Measurements from ENCODE around the gene EVX2. TPM values are rescaled to one million over a fixed set of nuclear protein-coding genes. Genes with fewer than 3 reads are reported as not detected.

EVX2 gene
- total and polyA plus RNA-seq, 7 donors, result 0.07 to 4.6 (median 1.9) TPM; not detected in 2

GRCh38 chr2:176072951-176073904 lies 10.5 kb downstream of the EVX2 start:
- no peak for DNase-seq
- TF ChIP-seq POLR2AphosphoS5 (IDR thresholded peaks at IDR 0.05) (no peak), POLR2A (IDR thresholded peaks at IDR 0.05) (no peak), EP300 (IDR thresholded peaks at IDR 0.05) (no peak)
- TF ChIP-seq, protein P1, sequence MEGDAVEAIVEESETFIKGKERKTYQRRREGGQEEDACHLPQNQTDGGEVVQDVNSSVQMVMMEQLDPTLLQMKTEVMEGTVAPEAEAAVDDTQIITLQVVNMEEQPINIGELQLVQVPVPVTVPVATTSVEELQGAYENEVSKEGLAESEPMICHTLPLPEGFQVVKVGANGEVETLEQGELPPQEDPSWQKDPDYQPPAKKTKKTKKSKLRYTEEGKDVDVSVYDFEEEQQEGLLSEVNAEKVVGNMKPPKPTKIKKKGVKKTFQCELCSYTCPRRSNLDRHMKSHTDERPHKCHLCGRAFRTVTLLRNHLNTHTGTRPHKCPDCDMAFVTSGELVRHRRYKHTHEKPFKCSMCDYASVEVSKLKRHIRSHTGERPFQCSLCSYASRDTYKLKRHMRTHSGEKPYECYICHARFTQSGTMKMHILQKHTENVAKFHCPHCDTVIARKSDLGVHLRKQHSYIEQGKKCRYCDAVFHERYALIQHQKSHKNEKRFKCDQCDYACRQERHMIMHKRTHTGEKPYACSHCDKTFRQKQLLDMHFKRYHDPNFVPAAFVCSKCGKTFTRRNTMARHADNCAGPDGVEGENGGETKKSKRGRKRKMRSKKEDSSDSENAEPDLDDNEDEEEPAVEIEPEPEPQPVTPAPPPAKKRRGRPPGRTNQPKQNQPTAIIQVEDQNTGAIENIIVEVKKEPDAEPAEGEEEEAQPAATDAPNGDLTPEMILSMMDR (IDR thresholded peaks at IDR 0.05), result no peak
- no peak overlapping the region for H3K27ac ChIP-seq
- no peaks in the 10 kb centered on the region for H3K9me3 ChIP-seq
- 7 to 11% methylated on average over 29 of the region's 29 CpGs for WGBS, 2 donors
- no peak overlapping the region for H3K4me3 ChIP-seq
- intact Hi-C loops (cut with DNase I), result no loop called here
- H3K36me3 ChIP-seq, result no peaks in the 10 kb centered on the region
- H3K27me3 ChIP-seq, result peaks cover 8 to 100% (median 24%) of the 10 kb centered on the region in 3 donors
- H3K4me1 ChIP-seq, result no peaks in the 10 kb centered on the region

- intact Hi-C loops (cut with DNase I), result no loop called here
- H3K27me3 ChIP-seq, result peaks cover 8 to 100% (median 24%) of the 10 kb centered on the region in 3 donors
- no peak for TF ChIP-seq POLR2AphosphoS5 (IDR thresholded peaks at IDR 0.05)
- TF ChIP-seq, protein P1 (IDR thresholded peaks at IDR 0.05), result no peak
- TF ChIP-seq POLR2A (IDR thresholded peaks at IDR 0.05), result no peak
- no peak for TF ChIP-seq EP300 (IDR thresholded peaks at IDR 0.05)
- no peaks in the 10 kb centered on the region for H3K36me3 ChIP-seq
- H3K9me3 ChIP-seq, result no peaks in the 10 kb centered on the region
- 46 to 49% methylated on average over 5 of the region's 5 CpGs for WGBS, 2 donors
- H3K4me1 ChIP-seq, result no peaks in the 10 kb centered on the region
- DNase-seq, result no peak
- no peak overlapping the region for H3K27ac ChIP-seq
- no peak overlapping the region for H3K4me3 ChIP-seq
Observed at GRCh38 chr2:176072292-176072669, 11.5 kb downstream of the EVX2 start.

- Histone ChIP-seq H3K36me3 (no peaks in the 10 kb centered on the region), H3K9me3 (no peaks in the 10 kb centered on the region), H3K4me1 (no peaks in the 10 kb centered on the region), H3K27me3 (peaks cover 8 to 100% (median 21%) of the 10 kb centered on the region in 3 donors), H3K4me3 (no peak overlapping the region), H3K27ac (no peak overlapping the region)
- TF ChIP-seq POLR2AphosphoS5 (IDR thresholded peaks at IDR 0.05), result no peak
- TF ChIP-seq POLR2A (IDR thresholded peaks at IDR 0.05), result no peak
- TF ChIP-seq, protein P1 (IDR thresholded peaks at IDR 0.05), result no peak
- TF ChIP-seq EP300 (IDR thresholded peaks at IDR 0.05), result no peak
- WGBS, 2 donors, result 23% methylated on average over 58 of the region's 58 CpGs
- no peak for DNase-seq
- intact Hi-C loops (cut with DNase I), result no loop called here
Observed at GRCh38 chr2:176071330-176072291, 12.2 kb downstream of the EVX2 start.

DNA sequence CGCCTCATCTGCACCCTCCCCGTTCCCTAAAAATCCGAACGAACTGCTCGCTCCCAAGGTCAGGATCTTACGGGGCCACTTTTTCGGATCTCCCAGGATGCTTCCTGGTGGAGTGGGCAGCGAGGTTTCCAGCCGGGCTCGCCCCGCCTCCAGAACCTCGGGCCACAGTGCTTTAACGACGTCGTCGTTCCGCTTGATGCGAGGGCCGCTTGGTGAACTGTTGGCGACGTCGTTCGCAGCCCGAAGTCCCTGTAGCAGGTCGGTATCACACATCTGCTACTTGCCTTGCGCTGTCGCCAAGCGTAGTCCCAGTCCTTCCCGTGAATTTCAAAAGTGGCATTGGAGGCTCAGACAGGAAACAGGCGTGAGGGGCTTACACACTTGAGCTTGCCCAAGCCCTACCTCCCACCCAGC lies 15.3 kb downstream of the EVX2 start:
- Histone ChIP-seq H3K27ac (no peak overlapping the region), H3K9me3 (no peaks in the 10 kb centered on the region), H3K4me1 (no peaks in the 10 kb centered on the region), H3K4me3 (no peak overlapping the region), H3K36me3 (no peaks in the 10 kb centered on the region), H3K27me3 (peaks cover 0 to 72% (median 11%) of the 10 kb centered on the region in 3 donors)
- intact Hi-C loops (cut with DNase I), result no loop called here
- DNase-seq, result no peak
- 4 to 9% methylated on average over 30 of the region's 30 CpGs for WGBS, 2 donors
- TF ChIP-seq POLR2AphosphoS5 (IDR thresholded peaks at IDR 0.05) (no peak), POLR2A (IDR thresholded peaks at IDR 0.05) (no peak), EP300 (IDR thresholded peaks at IDR 0.05) (no peak)
- TF ChIP-seq, protein P1 (IDR thresholded peaks at IDR 0.05), result no peak
